C4-2B (cell line): ENCODE results near the gene CPAMD8.
"Not testable (repeated sequence)": the region's sequence is repeated elsewhere in the genome, so short reads cannot be mapped to it uniquely, and the experiment has no call there.

Source experiments
- ZFX ChIP-seq: fragments of 450-650 bp; IDR thresholded peaks from 2 replicates; pipeline ENCODE4 v1.6.1; 2017
- TF ChIP-seq, protein P1 (sequence below): fragments of 450-650 bp; conservative IDR thresholded peaks from 2 replicates; pipeline ENCODE4 v1.5.1; 2017; ENCODE audit warnings: mild to moderate bottlenecking

DNA sequence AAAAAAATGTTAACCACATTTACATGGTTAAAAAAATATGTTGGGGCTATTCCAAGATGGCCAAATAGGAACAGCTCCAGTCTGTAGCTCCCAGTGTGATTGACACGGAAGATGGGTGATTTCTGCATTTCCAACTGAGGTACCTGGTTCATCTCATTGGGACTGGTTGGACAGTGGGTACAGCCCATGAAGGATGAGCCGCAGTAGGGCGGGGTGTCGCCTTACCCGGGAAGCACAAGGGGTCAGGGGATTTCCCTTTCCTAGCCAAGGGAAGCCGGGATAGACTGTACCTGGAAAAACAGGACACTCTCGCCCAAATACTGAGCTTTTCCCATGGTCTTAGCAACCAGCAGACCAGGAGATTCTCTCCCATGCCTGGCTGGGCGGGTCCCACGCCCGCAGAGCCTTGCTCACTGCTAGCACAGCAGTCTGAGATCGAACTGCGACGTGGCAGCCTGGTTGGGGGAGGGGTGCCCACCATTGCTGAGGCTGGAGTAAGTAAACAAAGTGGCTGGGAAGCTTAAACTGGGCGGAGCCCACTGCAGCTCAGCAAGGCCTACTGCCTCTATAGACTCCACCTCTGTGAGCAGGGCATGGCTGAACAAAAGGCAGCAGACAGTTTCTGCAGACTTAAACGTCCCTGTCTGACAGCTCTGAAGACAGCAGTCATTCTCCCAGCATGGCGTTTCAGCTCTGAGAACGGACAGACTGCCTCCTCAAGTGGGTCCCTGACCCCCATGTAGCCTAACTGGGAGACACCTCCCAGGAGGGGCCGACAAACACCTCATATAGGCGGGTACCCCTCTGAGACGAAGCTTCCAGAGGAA, 65.4 kb downstream of the CPAMD8 start:
- TF ChIP-seq, protein P1, sequence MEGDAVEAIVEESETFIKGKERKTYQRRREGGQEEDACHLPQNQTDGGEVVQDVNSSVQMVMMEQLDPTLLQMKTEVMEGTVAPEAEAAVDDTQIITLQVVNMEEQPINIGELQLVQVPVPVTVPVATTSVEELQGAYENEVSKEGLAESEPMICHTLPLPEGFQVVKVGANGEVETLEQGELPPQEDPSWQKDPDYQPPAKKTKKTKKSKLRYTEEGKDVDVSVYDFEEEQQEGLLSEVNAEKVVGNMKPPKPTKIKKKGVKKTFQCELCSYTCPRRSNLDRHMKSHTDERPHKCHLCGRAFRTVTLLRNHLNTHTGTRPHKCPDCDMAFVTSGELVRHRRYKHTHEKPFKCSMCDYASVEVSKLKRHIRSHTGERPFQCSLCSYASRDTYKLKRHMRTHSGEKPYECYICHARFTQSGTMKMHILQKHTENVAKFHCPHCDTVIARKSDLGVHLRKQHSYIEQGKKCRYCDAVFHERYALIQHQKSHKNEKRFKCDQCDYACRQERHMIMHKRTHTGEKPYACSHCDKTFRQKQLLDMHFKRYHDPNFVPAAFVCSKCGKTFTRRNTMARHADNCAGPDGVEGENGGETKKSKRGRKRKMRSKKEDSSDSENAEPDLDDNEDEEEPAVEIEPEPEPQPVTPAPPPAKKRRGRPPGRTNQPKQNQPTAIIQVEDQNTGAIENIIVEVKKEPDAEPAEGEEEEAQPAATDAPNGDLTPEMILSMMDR = not testable (repeated sequence)
- TF ChIP-seq ZFX = not testable (repeated sequence)
